DND-41 (cell line): ENCODE results near the gene S1PR2.
"Not testable (repeated sequence)": the region's sequence is repeated elsewhere in the genome, so short reads cannot be mapped to it uniquely, and the experiment has no call there.

Experiments used
- ATAC-seq: fragments of 200-7000 bp; cut with Tn5 transposase; 3 replicates; pipeline ENCODE4 v1.9.1; 2021; ENCODE audit warnings: low read depth; ENCODE audit not compliant: insufficient read depth
- DNase-seq: peaks from one replicate; pipeline ENCODE4 v3.0.0-alpha.2; 2020
- H2AFZ ChIP-seq: 2 replicates; pipeline ENCODE4 v1.6.0; 2012; ENCODE audit warnings: low read depth, low read length
- H3K27ac ChIP-seq: 2 replicates; pipeline ENCODE4 v1.5.1; 2012; ENCODE audit warnings: low read length, inconsistent platforms
- H3K27me3 ChIP-seq: fragments of 200-600 bp; sonication (generic); 2 replicates; pipeline ENCODE4 v1.6.0; 2012; ENCODE audit warnings: low read length, mild to moderate bottlenecking, inconsistent platforms; ENCODE audit not compliant: insufficient read depth, poor library complexity
- H3K36me3 ChIP-seq: 2 replicates; pipeline ENCODE4 v1.5.1; 2012; ENCODE audit warnings: low read length, inconsistent platforms; ENCODE audit not compliant: insufficient read depth
- H3K4me1 ChIP-seq: 2 replicates; pipeline ENCODE4 v1.5.1; 2012; ENCODE audit warnings: mild to moderate bottlenecking, low read length; ENCODE audit not compliant: insufficient read depth
- H3K4me2 ChIP-seq: 2 replicates; pipeline ENCODE4 v1.6.0; 2012; ENCODE audit warnings: mild to moderate bottlenecking, moderate library complexity, low read length, inconsistent platforms; ENCODE audit not compliant: insufficient read depth
- H3K4me3 ChIP-seq, 2 experiments: fragments of 200-600 bp in 1 of 2; shearing (Covaris generic) in 1 of 2; 2 replicates each; pipeline ENCODE4 v1.5.1; 2012 to 2016; ENCODE audit warnings: inconsistent platforms in 2 of 2, low read length in 2 of 2, mild to moderate bottlenecking in 2 of 2, low read depth in 1 of 2, moderate library complexity in 1 of 2
- H3K79me2 ChIP-seq: 2 replicates; pipeline ENCODE4 v1.6.0; 2012; ENCODE audit warnings: low read length, inconsistent platforms; ENCODE audit not compliant: insufficient read depth
- H3K9ac ChIP-seq: 2 replicates; pipeline ENCODE4 v1.6.0; 2012; ENCODE audit warnings: low read depth, mild to moderate bottlenecking, inconsistent platforms, low read length, moderate library complexity
- H3K9me3 ChIP-seq: 2 replicates; pipeline ENCODE4 v1.5.1; 2012; ENCODE audit warnings: low read length, moderate library complexity, mild to moderate bottlenecking, inconsistent platforms; ENCODE audit not compliant: insufficient read depth, severe bottlenecking
- H4K20me1 ChIP-seq: 2 replicates; pipeline ENCODE4 v1.6.0; 2012; ENCODE audit warnings: low read length; ENCODE audit not compliant: insufficient read depth
- CTCF ChIP-seq: IDR thresholded peaks from 2 replicates; pipeline ENCODE4 v1.5.1; 2012; ENCODE audit warnings: borderline replicate concordance, low read length, moderate library complexity, mild to moderate bottlenecking; ENCODE audit not compliant: poor library complexity, severe bottlenecking; ENCODE audit errors: extremely low read depth
- EZH2 ChIP-seq: IDR thresholded peaks from 3 replicates; pipeline ENCODE4 v1.6.1; 2012; ENCODE audit warnings: borderline replicate concordance, low read depth, mild to moderate bottlenecking, moderate library complexity, low read length, inconsistent platforms; ENCODE audit not compliant: severe bottlenecking

S1PR2 gene

GRCh38 chr19:10183926-10184325 is 47.2 kb downstream of the S1PR2 start:
- ATAC-seq (no peak), DNase-seq (no peak)
- Histone ChIP-seq H3K4me1 (peaks cover 4% of the 10 kb centered on the region; the same call in 1 of the 2 replicates), H2AFZ (no peak overlapping the region), H3K27me3 (no peaks in the 10 kb centered on the region), H3K4me2 (no peak overlapping the region), H3K36me3 (peaks cover 95% of the 10 kb centered on the region), H3K9ac (no peak overlapping the region), H3K79me2 (peaks cover 94% of the 10 kb centered on the region), H3K9me3 (no peaks in the 10 kb centered on the region), H3K4me3 (no peak overlapping the region), H3K27ac (no peak overlapping the region), H4K20me1 (peaks cover 85% of the 10 kb centered on the region)
- TF ChIP-seq EZH2: no peak
- no peak for TF ChIP-seq CTCF

DNA sequence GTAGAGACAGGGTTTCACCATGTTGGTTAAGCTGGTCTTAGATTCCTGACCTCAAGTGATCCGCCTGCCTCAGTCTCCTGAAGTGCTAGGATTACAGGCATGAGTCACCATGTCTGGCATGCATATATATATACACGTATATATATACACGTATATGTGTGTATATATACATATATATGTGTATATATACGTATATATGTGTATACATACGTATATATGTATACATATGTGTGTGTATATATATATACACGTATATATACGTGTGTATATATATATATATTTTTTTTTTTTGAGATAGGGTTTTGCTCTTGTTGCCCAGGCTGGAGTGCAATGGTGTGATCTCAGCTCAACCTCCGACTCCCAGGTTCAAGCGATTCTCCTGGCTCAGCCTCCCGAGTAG is 48.3 kb downstream of the S1PR2 start:
- H4K20me1 ChIP-seq: peaks cover 74% of the 10 kb centered on the region

GRCh38 chr19:10182076-10182475 is 49.1 kb downstream of the S1PR2 start:
- Histone ChIP-seq H2AFZ (no peak overlapping the region), H3K27ac (no peak overlapping the region), H3K9me3 (no peaks in the 10 kb centered on the region), H3K4me3 (no peak overlapping the region), H3K79me2 (peaks cover 82% of the 10 kb centered on the region), H3K4me1 (peaks cover 4% of the 10 kb centered on the region; the same call in 1 of the 2 replicates), H4K20me1 (peaks cover 72% of the 10 kb centered on the region), H3K9ac (no peak overlapping the region), H3K4me2 (no peak overlapping the region), H3K27me3 (no peaks in the 10 kb centered on the region), H3K36me3 (peaks cover 92% of the 10 kb centered on the region)
- TF ChIP-seq CTCF (no peak), EZH2 (no peak)
- no peak for ATAC-seq
- DNase-seq: no peak

More for the DNA sequence above, 48.3 kb downstream of the S1PR2 start:
- Histone ChIP-seq H2AFZ (no peak overlapping the region), H3K9me3 (no peaks in the 10 kb centered on the region), H3K4me2 (no peak overlapping the region), H3K9ac (no peak overlapping the region), H3K27me3 (no peaks in the 10 kb centered on the region), H3K4me3 (no peak overlapping the region), H3K79me2 (peaks cover 83% of the 10 kb centered on the region), H3K36me3 (peaks cover 92% of the 10 kb centered on the region), H3K4me1 (peaks cover 4% of the 10 kb centered on the region; the same call in 1 of the 2 replicates), H3K27ac (no peak overlapping the region)
- DNase-seq (no peak), ATAC-seq (no peak)
- no peak for TF ChIP-seq CTCF
- no peak for TF ChIP-seq EZH2

DNA sequence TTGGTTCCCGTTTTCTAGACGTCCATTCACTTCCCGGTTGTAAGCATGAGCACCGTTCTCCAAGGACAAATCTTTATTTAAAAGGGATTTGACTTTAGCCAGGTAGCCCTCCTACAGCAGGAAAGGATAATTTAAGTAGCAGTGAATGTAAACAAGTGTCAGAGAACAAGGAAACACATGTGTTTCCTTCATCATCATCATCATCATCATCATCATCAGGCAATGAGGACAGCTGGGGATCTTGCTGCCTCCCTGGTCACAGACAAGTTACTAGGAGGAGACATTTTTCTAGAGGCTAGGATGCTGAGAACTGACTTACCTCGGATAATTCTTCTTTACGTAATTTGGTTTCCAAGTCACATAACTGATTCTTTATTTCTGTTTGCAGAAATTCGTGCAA is 50.7 kb downstream of the S1PR2 start:
- TF ChIP-seq EZH2 (no peak), CTCF (no peak)
- H3K27me3 ChIP-seq: no peaks in the 10 kb centered on the region
- H3K4me2 ChIP-seq: no peak overlapping the region
- no peak for ATAC-seq
- H3K4me3 ChIP-seq: no peak overlapping the region
- peaks cover 81% of the 10 kb centered on the region for H3K79me2 ChIP-seq
- H2AFZ ChIP-seq: no peak overlapping the region
- peaks cover 92% of the 10 kb centered on the region for H3K36me3 ChIP-seq
- peaks cover 71% of the 10 kb centered on the region for H4K20me1 ChIP-seq
- H3K27ac ChIP-seq: no peak overlapping the region
- no peaks in the 10 kb centered on the region for H3K9me3 ChIP-seq
- no peak overlapping the region for H3K9ac ChIP-seq
- DNase-seq: no peak
- no peaks in the 10 kb centered on the region for H3K4me1 ChIP-seq

GRCh38 chr19:10180024-10180423 is 51.1 kb downstream of the S1PR2 start:
- H3K79me2 ChIP-seq: peaks cover 82% of the 10 kb centered on the region

More at GRCh38 chr19:10180024-10180423, 51.1 kb downstream of the S1PR2 start:
- not testable (repeated sequence) for DNase-seq, H3K9me3 ChIP-seq, H3K4me2 ChIP-seq, H3K27me3 ChIP-seq, H3K27ac ChIP-seq, ATAC-seq, H2AFZ ChIP-seq, H3K4me3 ChIP-seq, H3K9ac ChIP-seq, H3K4me1 ChIP-seq
- H3K36me3 ChIP-seq: peaks cover 94% of the 10 kb centered on the region
- peaks cover 72% of the 10 kb centered on the region for H4K20me1 ChIP-seq
